ENCODE data around the gene IRS1.

IRS1 gene

GRCh38 chr2:226721541-226721940 lies 78.1 kb downstream of the IRS1 start:
- Histone ChIP-seq H3K27ac (no peak overlapping the region), H3K9ac (no peak overlapping the region), H3K4me1 (no peaks in the 10 kb centered on the region), H3K36me3 (ENCODE audit: control insufficient read depth, insufficient read depth, low read length) (no peaks in the 10 kb centered on the region), H3K4me2 (ENCODE audit: low read length) (no peak overlapping the region), H3K4me3 (ENCODE audit: low read depth, low read length) (no peak overlapping the region), H3K9me3 (ENCODE audit: control insufficient read depth, low read length) (no peaks in the 10 kb centered on the region), H3K79me2 (no peaks in the 10 kb centered on the region), H3K27me3 (ENCODE audit: control insufficient read depth, insufficient read depth, low read length) (no peaks in the 10 kb centered on the region), H2AFZ (no peak overlapping the region)
- no peak for TF ChIP-seq CTCF (IDR thresholded peaks at IDR 0.05)

- Histone ChIP-seq H3K9ac (no peak overlapping the region), H3K4me3 (ENCODE audit: low read depth, low read length) (no peak overlapping the region), H2AFZ (no peak overlapping the region), H3K4me2 (ENCODE audit: low read length) (no peak overlapping the region), H3K79me2 (no peaks in the 10 kb centered on the region), H3K36me3 (ENCODE audit: control insufficient read depth, insufficient read depth, low read length) (no peaks in the 10 kb centered on the region), H3K9me3 (ENCODE audit: control insufficient read depth, low read length) (no peaks in the 10 kb centered on the region), H3K4me1 (no peaks in the 10 kb centered on the region), H3K27me3 (ENCODE audit: control insufficient read depth, insufficient read depth, low read length) (no peaks in the 10 kb centered on the region), H3K27ac (no peak overlapping the region)
- no peak for TF ChIP-seq CTCF (IDR thresholded peaks at IDR 0.05)
These were observed 78.7 kb downstream of the IRS1 start for GRCh38 chr2:226720948-226721347.

- Histone ChIP-seq H3K4me2 (ENCODE audit: low read length) (no peak overlapping the region), H3K27ac (no peak overlapping the region), H3K4me1 (no peaks in the 10 kb centered on the region), H3K79me2 (no peaks in the 10 kb centered on the region), H3K27me3 (ENCODE audit: control insufficient read depth, insufficient read depth, low read length) (no peaks in the 10 kb centered on the region), H3K36me3 (ENCODE audit: control insufficient read depth, insufficient read depth, low read length) (no peaks in the 10 kb centered on the region), H3K9me3 (ENCODE audit: control insufficient read depth, low read length) (no peaks in the 10 kb centered on the region), H3K9ac (no peak overlapping the region), H3K4me3 (ENCODE audit: low read depth, low read length) (no peak overlapping the region), H2AFZ (no peak overlapping the region)
- no peak for TF ChIP-seq CTCF (IDR thresholded peaks at IDR 0.05)
These were observed 81.9 kb downstream of the IRS1 start for GRCh38 chr2:226717719-226718118.

DNA sequence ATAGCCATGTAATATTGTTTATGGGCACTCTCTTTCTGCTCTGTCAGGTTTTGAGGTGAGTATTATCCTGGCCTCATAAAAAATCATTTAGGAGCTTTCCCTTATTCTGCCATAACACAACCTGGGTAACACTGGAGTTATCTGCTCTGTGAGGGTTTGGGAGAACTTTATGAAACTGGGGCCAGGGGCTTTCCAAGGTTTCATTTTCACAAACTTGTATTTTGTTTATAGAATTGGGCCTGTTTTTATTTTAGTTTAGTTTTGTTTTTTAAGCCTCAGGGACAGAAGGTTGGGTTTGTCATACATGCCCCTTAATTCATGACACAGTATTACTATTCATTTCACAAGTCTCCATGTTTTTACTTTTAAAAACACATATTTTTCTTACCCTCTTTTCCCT lies 83.5 kb downstream of the IRS1 start:
- Histone ChIP-seq H2AFZ (no peak overlapping the region), H3K27me3 (ENCODE audit: control insufficient read depth, insufficient read depth, low read length) (no peaks in the 10 kb centered on the region), H3K4me3 (ENCODE audit: low read depth, low read length) (no peak overlapping the region), H3K4me2 (ENCODE audit: low read length) (no peak overlapping the region), H3K36me3 (ENCODE audit: control insufficient read depth, insufficient read depth, low read length) (no peaks in the 10 kb centered on the region), H3K9me3 (ENCODE audit: control insufficient read depth, low read length) (no peaks in the 10 kb centered on the region), H3K27ac (no peak overlapping the region), H3K4me1 (no peaks in the 10 kb centered on the region), H3K9ac (no peak overlapping the region), H3K79me2 (no peaks in the 10 kb centered on the region)
- TF ChIP-seq CTCF (IDR thresholded peaks at IDR 0.05), result no peak

DNA sequence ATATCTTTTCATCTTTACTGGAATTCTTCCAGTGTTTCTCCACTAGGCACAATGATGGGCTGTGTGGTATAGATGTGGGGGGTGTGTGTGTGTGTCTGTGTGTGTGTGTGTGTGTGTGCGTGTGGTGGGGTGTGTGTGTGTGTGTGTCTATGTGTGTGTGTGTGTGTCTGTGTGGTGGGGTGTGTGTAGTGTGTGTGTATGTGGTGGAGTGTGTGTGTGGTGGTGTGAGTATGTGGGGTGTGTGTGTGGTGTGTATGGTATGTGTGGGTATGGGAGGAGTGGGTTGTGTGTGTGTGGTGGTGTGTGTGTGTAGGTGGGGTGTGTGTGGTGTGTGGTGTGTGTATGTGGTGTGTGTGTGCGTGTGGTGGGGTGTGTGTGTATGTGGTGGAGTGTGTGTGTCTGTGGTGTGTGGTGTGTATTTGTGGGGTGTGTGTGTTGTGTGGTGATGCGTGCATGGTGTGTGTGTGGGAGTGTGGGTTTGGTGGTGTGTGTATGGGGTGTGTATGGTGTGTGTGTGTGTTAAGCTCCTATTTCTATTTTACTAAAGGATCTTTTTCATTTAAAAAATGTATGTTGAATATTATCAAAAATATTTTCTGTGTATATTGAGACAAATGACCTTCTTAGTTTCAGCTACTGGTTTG lies 84.2 kb downstream of the IRS1 start:
- no peaks in the 10 kb centered on the region for H3K4me1 ChIP-seq
- no peak for TF ChIP-seq CTCF (IDR thresholded peaks at IDR 0.05)
- no peaks in the 10 kb centered on the region for H3K9me3 ChIP-seq (ENCODE audit: control insufficient read depth, low read length)
- no peaks in the 10 kb centered on the region for H3K27me3 ChIP-seq (ENCODE audit: control insufficient read depth, insufficient read depth, low read length)
- H3K4me2 ChIP-seq (ENCODE audit: low read length), result no peak overlapping the region
- no peak overlapping the region for H3K27ac ChIP-seq
- no peaks in the 10 kb centered on the region for H3K79me2 ChIP-seq
- H2AFZ ChIP-seq, result no peak overlapping the region
- H3K36me3 ChIP-seq (ENCODE audit: control insufficient read depth, insufficient read depth, low read length), result no peaks in the 10 kb centered on the region
- H3K9ac ChIP-seq, result no peak overlapping the region
- no peak overlapping the region for H3K4me3 ChIP-seq (ENCODE audit: low read depth, low read length)

Measured in parathyroid adenoma (tissue), 2 donors.